Measurements from ENCODE around the gene CTBS. TPM values are rescaled to one million over a fixed set of nuclear protein-coding genes. Genes with fewer than 3 reads are reported as not detected.

CTBS gene
- total and polyA plus RNA-seq, 2 of the 8 experiments (the other 6 are each of a cell fraction or from before 2014, with no cell fraction given) = 3.3 to 4.1 TPM

DNA sequence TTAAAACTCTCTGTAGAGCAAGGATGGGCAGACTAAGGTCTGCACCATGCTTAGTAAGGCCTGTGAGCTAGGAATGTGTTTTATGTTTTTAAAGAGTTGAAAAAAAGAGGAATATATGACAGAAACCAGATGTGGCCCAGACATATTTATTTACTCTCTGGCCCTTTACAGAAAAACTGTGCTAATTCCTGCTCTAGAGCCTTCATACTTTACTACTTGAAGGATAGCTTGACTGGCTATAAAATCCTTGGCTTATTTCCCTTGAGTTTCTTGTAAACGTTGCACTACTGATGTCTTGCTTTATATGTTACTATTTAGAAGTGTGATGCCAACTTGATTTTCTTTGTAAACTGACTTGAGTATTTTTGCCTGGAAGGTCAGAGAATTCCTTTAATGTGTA lies 33.5 kb downstream of the CTBS start (continued):
- TF ChIP-seq, protein P1, sequence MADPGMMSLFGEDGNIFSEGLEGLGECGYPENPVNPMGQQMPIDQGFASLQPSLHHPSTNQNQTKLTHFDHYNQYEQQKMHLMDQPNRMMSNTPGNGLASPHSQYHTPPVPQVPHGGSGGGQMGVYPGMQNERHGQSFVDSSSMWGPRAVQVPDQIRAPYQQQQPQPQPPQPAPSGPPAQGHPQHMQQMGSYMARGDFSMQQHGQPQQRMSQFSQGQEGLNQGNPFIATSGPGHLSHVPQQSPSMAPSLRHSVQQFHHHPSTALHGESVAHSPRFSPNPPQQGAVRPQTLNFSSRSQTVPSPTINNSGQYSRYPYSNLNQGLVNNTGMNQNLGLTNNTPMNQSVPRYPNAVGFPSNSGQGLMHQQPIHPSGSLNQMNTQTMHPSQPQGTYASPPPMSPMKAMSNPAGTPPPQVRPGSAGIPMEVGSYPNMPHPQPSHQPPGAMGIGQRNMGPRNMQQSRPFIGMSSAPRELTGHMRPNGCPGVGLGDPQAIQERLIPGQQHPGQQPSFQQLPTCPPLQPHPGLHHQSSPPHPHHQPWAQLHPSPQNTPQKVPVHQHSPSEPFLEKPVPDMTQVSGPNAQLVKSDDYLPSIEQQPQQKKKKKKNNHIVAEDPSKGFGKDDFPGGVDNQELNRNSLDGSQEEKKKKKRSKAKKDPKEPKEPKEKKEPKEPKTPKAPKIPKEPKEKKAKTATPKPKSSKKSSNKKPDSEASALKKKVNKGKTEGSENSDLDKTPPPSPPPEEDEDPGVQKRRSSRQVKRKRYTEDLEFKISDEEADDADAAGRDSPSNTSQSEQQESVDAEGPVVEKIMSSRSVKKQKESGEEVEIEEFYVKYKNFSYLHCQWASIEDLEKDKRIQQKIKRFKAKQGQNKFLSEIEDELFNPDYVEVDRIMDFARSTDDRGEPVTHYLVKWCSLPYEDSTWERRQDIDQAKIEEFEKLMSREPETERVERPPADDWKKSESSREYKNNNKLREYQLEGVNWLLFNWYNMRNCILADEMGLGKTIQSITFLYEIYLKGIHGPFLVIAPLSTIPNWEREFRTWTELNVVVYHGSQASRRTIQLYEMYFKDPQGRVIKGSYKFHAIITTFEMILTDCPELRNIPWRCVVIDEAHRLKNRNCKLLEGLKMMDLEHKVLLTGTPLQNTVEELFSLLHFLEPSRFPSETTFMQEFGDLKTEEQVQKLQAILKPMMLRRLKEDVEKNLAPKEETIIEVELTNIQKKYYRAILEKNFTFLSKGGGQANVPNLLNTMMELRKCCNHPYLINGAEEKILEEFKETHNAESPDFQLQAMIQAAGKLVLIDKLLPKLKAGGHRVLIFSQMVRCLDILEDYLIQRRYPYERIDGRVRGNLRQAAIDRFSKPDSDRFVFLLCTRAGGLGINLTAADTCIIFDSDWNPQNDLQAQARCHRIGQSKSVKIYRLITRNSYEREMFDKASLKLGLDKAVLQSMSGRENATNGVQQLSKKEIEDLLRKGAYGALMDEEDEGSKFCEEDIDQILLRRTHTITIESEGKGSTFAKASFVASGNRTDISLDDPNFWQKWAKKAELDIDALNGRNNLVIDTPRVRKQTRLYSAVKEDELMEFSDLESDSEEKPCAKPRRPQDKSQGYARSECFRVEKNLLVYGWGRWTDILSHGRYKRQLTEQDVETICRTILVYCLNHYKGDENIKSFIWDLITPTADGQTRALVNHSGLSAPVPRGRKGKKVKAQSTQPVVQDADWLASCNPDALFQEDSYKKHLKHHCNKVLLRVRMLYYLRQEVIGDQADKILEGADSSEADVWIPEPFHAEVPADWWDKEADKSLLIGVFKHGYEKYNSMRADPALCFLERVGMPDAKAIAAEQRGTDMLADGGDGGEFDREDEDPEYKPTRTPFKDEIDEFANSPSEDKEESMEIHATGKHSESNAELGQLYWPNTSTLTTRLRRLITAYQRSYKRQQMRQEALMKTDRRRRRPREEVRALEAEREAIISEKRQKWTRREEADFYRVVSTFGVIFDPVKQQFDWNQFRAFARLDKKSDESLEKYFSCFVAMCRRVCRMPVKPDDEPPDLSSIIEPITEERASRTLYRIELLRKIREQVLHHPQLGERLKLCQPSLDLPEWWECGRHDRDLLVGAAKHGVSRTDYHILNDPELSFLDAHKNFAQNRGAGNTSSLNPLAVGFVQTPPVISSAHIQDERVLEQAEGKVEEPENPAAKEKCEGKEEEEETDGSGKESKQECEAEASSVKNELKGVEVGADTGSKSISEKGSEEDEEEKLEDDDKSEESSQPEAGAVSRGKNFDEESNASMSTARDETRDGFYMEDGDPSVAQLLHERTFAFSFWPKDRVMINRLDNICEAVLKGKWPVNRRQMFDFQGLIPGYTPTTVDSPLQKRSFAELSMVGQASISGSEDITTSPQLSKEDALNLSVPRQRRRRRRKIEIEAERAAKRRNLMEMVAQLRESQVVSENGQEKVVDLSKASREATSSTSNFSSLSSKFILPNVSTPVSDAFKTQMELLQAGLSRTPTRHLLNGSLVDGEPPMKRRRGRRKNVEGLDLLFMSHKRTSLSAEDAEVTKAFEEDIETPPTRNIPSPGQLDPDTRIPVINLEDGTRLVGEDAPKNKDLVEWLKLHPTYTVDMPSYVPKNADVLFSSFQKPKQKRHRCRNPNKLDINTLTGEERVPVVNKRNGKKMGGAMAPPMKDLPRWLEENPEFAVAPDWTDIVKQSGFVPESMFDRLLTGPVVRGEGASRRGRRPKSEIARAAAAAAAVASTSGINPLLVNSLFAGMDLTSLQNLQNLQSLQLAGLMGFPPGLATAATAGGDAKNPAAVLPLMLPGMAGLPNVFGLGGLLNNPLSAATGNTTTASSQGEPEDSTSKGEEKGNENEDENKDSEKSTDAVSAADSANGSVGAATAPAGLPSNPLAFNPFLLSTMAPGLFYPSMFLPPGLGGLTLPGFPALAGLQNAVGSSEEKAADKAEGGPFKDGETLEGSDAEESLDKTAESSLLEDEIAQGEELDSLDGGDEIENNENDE (IDR thresholded peaks at IDR 0.05; ENCODE audit: insufficient replicate concordance, low read length) = no peak
- no peak for TF ChIP-seq HDAC6 (IDR thresholded peaks at IDR 0.05; ENCODE audit: low read depth, low read length)
- TF ChIP-seq CHD2 (IDR thresholded peaks at IDR 0.05; ENCODE audit: low read length) = no peak
- no peak for TF ChIP-seq SIRT6 (IDR thresholded peaks at IDR 0.05; ENCODE audit: low read length)
- TF ChIP-seq CEBPB (IDR thresholded peaks at IDR 0.05; ENCODE audit: low read depth, low read length) = no peak
- TF ChIP-seq RBBP5 (IDR thresholded peaks at IDR 0.05; ENCODE audit: borderline replicate concordance, low read depth, low read length) = no peak
- no peak for TF ChIP-seq NANOG (IDR thresholded peaks at IDR 0.05; ENCODE audit: insufficient read depth, low read depth, low read length, poor library complexity, severe bottlenecking)
- TF ChIP-seq RAD21 (IDR thresholded peaks at IDR 0.05 in 1 of 2, conservative IDR thresholded peaks at IDR 0.05 in 1 of 2; ENCODE audit: low read depth in 2 of 2, low read length in 2 of 2) = no peak

All from H1 (cell line).